GM18499 (cell line): ENCODE results near the gene MAP4K5.
"Not testable (repeated sequence)": the region's sequence is repeated elsewhere in the genome, so short reads cannot be mapped to it uniquely, and the experiment has no call there.

Experiments
- ATAC-seq: cut with Tn5 transposase; IDR thresholded peaks from one replicate; pipeline ENCODE4 v1.9.1; 2021; ENCODE audit warnings: moderate number of reproducible peaks; ENCODE audit not compliant: insufficient read depth, unreplicated experiment

Gene MAP4K5

GRCh38 chr14:50532502-50533240 is at the start of gene MAP4K5:
Gene MAP4K5 (minus strand): TSS chr14:50532569. CDS start chr14:50532049, 520 bp downstream.
- ATAC-seq: peak; percentile 79

GRCh38 chr14:50578433-50578832 is 46.1 kb upstream of the MAP4K5 start:
- no peak for ATAC-seq

- ATAC-seq: no peak
Measured at GRCh38 chr14:50577982-50578381, 45.6 kb upstream of the MAP4K5 start.

- no peak for ATAC-seq
Measured at GRCh38 chr14:50575769-50576168, 43.4 kb upstream of the MAP4K5 start.

- ATAC-seq: no peak
Measured at GRCh38 chr14:50573862-50574261, 41.5 kb upstream of the MAP4K5 start.

GRCh38 chr14:50569714-50570274 is 37.4 kb upstream of the MAP4K5 start:
- ATAC-seq: no peak

- no peak for ATAC-seq
Measured at GRCh38 chr14:50562841-50563240, 30.5 kb upstream of the MAP4K5 start.

- no peak for ATAC-seq
Measured at GRCh38 chr14:50560931-50561285, 28.5 kb upstream of the MAP4K5 start.

GRCh38 chr14:50559990-50560930 is 27.9 kb upstream of the MAP4K5 start, which contains the start of gene ATL1:
Gene ATL1 (plus strand): TSS chr14:50560145. CDS start chr14:50560266, 121 bp downstream.
- no peak for ATAC-seq

- not testable (repeated sequence) for ATAC-seq
Measured at GRCh38 chr14:50552796-50553195, 20.4 kb upstream of the MAP4K5 start.

- ATAC-seq: no peak
Measured at GRCh38 chr14:50551877-50552276, 19.5 kb upstream of the MAP4K5 start.

- ATAC-seq: no peak
Measured at GRCh38 chr14:50550294-50550693, 17.9 kb upstream of the MAP4K5 start.

- no peak for ATAC-seq
Measured at GRCh38 chr14:50545618-50546017, 13.2 kb upstream of the MAP4K5 start.

- ATAC-seq: no peak
Measured at GRCh38 chr14:50544911-50545310, 12.5 kb upstream of the MAP4K5 start.

- no peak for ATAC-seq
Measured at GRCh38 chr14:50542941-50543418, 10.6 kb upstream of the MAP4K5 start.

GRCh38 chr14:50541159-50541567 is 8.8 kb upstream of the MAP4K5 start:
- ATAC-seq: no peak

GRCh38 chr14:50539051-50539450 is 6.7 kb upstream of the MAP4K5 start:
- no peak for ATAC-seq

GRCh38 chr14:50538034-50538433 is 5.7 kb upstream of the MAP4K5 start:
- not testable (repeated sequence) for ATAC-seq

GRCh38 chr14:50534997-50535396 is 2.6 kb upstream of the MAP4K5 start:
- ATAC-seq: no peak

GRCh38 chr14:50534416-50534815 is 2.0 kb upstream of the MAP4K5 start:
- ATAC-seq: no peak

- ATAC-seq: no peak
Measured at GRCh38 chr14:50533806-50534205, 1.4 kb upstream of the MAP4K5 start.
